ENCODE data around the gene SLC16A3.

Gene SLC16A3

DNA sequence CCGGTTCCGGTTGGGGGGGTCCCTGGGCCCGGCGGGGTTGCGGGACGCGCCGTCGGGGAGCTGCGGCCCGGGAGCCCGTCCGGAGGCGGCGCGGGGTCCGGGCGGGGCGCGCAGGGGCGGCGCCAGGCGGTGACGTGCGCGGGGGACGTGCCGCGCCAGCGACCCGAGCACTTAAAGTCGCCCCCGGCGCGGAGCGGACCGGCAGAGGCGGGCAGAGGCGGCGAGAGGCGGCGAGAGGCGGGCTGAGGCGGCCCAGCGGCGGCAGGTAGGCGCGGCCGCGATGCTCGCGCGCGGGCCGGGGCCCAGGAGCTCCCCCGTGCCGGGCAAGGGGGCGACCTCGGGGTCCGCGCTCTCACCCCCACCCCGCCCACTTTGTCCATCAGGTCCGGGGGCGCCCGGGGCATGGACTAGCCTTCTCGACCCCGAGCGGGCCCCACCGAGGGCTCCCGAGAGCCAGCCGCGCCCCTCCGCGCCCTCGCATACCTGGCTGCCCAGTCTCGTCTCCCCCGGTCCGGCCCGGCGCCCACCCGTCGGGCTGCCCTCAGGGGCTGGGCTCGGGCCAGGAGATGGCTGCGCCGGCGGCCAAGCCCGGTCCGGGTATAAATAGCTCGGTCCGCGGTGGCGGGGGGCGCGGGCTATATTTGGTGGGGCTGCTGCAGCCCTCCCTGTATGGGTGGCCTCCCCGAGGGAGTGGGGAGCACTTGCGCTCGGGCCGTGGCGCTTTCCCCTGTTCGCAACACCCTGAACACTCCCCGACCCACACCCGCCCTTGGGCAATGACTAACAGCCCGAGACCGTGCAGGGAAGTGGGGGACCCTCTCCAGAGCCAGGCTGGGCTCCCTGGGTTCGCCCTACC, at the start of gene SLC16A3:
Gene SLC16A3, plus strand, starts transcription at position 201 of the 856 bp plus-strand sequence. CDS start 6,967 bp downstream, outside the sequence.
- DNase-seq (ENCODE audit: insufficient read length, low spot score), result peak; percentile 88
- FAIRE-seq, result no peak
- TF ChIP-seq, protein P1, sequence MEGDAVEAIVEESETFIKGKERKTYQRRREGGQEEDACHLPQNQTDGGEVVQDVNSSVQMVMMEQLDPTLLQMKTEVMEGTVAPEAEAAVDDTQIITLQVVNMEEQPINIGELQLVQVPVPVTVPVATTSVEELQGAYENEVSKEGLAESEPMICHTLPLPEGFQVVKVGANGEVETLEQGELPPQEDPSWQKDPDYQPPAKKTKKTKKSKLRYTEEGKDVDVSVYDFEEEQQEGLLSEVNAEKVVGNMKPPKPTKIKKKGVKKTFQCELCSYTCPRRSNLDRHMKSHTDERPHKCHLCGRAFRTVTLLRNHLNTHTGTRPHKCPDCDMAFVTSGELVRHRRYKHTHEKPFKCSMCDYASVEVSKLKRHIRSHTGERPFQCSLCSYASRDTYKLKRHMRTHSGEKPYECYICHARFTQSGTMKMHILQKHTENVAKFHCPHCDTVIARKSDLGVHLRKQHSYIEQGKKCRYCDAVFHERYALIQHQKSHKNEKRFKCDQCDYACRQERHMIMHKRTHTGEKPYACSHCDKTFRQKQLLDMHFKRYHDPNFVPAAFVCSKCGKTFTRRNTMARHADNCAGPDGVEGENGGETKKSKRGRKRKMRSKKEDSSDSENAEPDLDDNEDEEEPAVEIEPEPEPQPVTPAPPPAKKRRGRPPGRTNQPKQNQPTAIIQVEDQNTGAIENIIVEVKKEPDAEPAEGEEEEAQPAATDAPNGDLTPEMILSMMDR (IDR thresholded peaks at IDR 0.05; ENCODE audit: insufficient read depth, missing control alignments), result no peak

DNA sequence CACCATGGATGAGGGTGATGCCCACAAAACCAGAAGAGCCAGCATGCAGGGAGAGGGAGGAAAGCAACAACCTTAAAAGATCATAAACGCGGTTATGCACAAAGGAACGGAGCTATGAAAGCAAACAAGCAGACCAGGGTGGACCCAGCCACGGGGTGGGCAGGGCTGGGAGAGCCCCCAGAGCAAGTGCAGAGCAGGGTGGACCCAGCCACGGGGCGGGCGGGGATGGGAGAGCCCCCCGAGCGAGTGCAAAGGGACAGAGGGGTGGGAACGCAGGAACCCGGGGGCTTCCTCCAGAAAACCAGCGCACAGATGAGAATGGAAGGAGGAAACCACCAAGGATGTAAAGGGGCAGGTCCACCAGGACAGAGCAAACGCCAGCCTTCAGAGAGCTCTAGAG, 49.4 kb upstream of the SLC16A3 start:
- DNase-seq (ENCODE audit: insufficient read length, low spot score) (no peak), FAIRE-seq (no peak)
- TF ChIP-seq, protein P1 (IDR thresholded peaks at IDR 0.05; ENCODE audit: insufficient read depth, missing control alignments), result no peak

DNA sequence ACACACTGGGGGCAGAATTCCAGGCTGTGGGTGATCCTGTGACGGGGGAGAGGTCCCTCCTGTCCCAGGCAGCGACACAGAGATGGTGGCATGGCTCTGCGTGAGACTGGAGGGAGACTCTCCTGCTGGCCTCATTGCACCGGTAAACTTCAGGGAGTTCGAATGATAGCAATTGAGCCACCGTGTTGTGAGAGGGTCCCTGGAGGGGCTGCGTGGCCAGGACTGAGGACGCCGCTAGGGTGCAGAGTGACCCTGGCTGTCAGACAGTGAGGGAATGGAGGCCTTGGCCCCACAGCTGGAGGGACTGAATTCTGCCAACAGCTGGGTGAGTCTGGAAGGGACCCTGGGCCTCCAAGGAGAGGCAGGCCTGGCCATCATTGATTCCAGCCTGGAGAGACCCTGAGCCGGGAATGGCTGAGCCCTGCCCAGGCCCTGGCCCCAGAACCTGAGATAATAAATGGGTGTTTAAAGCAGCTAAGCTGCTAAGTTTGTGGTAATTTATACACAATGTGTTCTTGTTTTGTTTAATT, 48.8 kb upstream of the SLC16A3 start:
- TF ChIP-seq, protein P1 (IDR thresholded peaks at IDR 0.05; ENCODE audit: insufficient read depth, missing control alignments), result no peak
- FAIRE-seq (no peak), DNase-seq (ENCODE audit: insufficient read length, low spot score) (no peak)

DNA sequence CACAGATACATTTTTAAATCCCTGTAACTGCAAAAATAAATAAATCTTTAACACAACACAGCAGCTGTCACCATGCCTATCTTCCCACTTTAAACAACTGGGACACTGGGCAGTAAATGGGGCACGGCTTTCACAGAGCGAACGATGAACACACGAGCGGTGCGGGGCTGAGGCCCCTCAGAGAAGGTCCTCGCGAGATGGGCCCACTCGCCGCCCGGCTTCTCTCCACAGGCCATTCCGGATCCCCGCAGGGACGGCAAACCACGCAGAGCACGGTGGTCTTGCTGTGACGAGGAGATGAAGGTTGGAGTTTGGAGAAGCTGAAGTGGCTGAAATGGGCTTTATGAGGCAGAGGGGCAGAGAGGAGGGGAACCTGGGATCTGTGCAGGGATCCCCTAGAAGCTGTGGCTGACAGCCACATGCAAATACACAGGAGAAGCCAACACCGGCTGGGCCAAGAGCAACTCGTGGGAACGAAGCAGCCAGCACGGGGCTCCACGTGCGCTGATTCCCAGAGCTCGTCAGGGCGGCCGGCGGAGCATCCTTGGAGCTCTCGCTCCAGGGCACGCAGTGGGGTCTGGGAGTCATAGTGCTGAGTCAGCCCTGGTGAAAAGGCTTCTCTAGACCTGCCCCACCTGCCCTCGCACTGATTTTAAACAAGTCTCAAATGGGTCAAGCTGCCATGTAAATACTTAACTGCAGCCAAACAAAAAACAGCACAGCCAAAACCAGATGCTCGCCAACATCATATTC, 47.9 kb upstream of the SLC16A3 start:
- TF ChIP-seq, protein P1 (IDR thresholded peaks at IDR 0.05; ENCODE audit: insufficient read depth, missing control alignments), result no peak
- FAIRE-seq (no peak), DNase-seq (ENCODE audit: insufficient read length, low spot score) (no peak)

DNA sequence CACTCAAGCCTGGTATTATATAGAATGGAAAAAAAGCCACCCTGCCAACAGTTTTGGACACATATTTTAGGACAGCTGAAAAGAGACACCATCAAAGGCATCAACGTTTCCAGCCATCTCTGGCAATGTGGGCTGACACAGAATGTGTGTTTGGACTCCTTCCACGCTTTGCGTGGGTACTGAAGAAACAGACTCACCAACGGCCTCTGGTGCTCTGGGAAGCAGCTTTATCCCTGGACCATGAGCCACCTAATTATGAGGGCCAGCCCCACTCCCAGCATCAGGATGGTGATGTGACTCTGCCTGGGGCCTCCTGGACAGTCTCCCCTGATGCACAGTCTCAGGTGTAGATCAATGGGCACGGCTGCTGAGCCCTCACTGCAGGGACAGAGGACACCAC, 44.1 kb upstream of the SLC16A3 start:
- no peak for FAIRE-seq
- TF ChIP-seq, protein P1 (IDR thresholded peaks at IDR 0.05; ENCODE audit: insufficient read depth, missing control alignments), result no peak
- no peak for DNase-seq (ENCODE audit: insufficient read length, low spot score)

DNA sequence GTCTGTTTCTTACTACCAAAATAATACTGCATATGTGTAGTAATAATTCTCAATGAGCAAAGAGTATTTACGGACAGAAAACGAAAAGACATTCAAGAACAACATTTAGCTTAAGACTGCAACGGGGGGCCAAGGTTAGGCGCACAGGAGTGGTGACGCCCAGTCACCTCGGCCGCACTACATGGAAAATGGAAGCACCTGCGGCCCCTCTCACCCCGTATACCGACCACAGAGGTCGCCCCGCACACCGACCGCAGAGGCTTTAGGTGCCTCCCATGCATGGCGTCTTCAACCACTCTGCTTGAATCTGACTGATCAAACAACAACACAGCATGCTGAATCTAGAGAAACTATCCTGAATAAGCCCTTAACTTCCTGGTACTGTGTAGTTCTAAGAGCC, 42.6 kb upstream of the SLC16A3 start:
- no peak for FAIRE-seq
- TF ChIP-seq, protein P1 (IDR thresholded peaks at IDR 0.05; ENCODE audit: insufficient read depth, missing control alignments), result no peak
- no peak for DNase-seq (ENCODE audit: insufficient read length, low spot score)
